DMS153 treated with DMSO at 0.1 percent for 48 hours (cell line): Measurements from ENCODE around the gene NTRK2.

Experiments used
- DNase-seq: peaks from one replicate; lab custom pipeline; 2025; ENCODE audit not compliant: unreplicated experiment; lab: John Stamatoyannopoulos, UW

Gene NTRK2

DNA sequence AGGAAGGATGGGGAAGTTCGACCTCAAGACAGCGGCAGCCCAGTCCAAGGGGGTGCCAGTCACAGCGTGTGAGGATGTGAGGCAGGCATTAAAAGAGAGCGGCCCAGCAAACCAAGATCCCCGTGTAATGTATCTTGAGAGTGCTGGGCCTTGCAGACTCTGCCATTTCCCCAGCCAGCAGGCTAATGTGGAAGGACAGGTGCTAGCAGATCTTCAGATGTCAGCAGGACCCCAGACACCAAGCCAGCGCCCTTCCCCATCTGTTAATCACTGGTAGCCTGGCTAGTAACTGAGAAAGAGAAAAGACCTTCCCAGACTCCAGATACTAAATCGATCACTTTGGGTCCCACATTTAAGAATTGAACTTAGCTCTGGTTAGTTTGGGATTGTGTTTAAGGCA, 62.2 kb downstream of the NTRK2 start:
- DNase-seq, result no peak

- DNase-seq, result no peak
These were observed 66.6 kb downstream of the NTRK2 start for GRCh38 chr9:84736081-84736480.

GRCh38 chr9:84736536-84736935, 67.0 kb downstream of the NTRK2 start:
- no peak for DNase-seq

- no peak for DNase-seq
These were observed 68.8 kb downstream of the NTRK2 start for GRCh38 chr9:84738353-84738752.

DNA sequence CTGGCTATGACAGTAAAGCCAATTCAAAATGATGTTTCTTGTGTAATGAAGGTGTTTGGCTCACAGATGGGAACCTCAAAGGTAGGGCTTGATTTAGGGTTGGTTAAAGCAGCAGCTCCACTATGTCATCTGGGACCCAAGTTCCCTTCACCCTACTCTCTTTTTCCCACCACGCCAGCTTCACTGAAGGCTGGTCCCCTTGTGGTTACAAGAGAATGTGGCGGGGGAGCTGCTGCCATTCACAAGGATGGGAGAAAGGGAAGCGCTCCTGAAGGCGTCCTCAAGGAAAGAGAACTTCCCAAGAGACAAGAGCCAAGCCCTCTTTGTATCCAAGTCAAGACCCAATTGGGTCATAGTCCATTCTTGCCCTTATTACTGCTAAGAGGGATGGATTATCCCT, 72.7 kb downstream of the NTRK2 start:
- no peak for DNase-seq

GRCh38 chr9:84744195-84744594, 74.7 kb downstream of the NTRK2 start:
- no peak for DNase-seq

DNA sequence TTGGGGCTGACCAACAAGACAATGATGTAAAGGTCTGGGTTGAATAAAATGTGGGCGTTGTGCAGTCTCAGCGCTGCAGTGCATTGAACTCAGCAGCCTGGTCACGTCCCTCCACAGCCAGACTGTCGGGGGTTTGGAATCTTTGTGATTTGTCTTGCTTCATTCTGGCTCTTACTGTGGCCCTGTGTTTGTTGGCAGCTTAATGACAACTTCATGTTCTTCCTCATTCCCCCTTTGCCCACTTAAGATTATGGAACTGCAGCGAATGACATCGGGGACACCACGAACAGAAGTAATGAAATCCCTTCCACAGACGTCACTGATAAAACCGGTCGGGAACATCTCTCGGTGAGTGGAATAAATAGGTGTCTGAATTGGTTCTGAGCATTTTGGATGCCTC, 75.2 kb downstream of the NTRK2 start:
- DNase-seq, result no peak

DNA sequence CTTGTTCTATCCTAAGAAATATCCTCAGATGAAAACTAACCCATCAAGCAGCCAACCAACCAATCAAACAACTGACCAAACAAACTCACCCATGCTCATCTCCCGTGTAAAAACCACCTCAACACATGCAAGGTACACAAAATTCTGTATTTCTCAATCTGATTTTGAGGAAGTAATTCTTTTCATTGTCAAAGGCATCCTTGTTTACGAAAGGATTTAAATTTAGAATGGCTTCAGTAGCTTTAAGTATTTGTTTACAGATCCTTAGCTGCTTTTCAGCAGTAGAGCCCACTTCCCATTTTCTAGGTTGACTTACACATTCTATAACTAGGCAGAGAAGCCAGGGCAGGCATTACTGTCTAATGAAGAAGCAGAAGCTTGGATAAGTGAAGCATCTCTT, 78.6 kb downstream of the NTRK2 start:
- DNase-seq, result no peak

DNA sequence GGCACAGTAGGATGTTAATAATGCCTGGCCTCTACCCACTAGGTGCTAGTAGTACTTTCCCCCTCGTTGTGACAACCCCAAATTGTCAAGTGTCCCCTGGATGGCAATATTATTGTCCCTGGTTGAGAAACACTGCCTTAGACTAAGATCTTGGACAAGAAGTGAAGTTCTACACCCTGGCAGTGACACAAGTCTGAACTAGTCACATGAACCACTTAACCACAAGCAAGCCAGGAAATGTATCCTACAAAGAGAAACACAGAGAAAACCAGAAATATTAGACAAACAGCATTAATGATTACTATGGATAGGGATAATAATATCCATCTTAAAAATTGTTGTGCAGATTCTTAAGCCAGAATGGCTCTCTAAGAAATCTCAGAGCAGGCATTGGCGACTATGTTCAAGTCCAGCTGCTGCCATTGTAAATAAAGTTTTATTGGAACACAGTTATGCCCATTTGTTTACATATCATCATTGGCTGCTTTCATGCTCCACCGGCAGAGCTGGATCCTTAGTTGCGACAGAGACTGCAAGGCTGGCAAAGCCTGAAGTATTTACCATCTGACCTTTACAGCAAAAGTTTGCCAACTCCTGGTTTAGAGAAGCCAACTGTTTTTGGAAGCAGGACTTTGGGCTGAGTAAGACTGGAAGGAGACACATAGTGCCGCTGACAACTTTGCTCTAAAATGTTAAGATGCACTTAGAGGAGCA, 80.8 kb downstream of the NTRK2 start:
- no peak for DNase-seq

- no peak for DNase-seq
These were observed 82.4 kb downstream of the NTRK2 start for GRCh38 chr9:84751921-84752320.

GRCh38 chr9:84754461-84754860, 84.9 kb downstream of the NTRK2 start:
- no peak for DNase-seq

DNA sequence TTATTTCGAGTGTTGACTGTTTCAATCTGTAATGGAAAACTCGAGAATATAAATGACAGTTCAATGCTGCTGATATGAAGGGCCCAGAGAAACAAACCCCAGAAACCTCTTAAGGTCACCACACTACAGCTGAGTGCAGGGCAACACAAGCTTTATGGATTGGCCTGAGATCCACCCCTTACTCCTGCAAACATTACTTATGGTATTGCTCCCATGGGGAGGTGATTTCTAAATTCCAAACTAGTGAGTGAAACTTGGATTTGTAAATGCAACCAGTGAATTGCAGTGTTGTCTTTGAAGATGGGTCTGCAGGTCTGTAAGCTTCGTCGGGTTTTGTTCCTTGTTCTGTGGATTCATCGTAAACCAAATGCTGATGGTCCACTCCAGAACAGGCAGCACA, 85.4 kb downstream of the NTRK2 start:
- no peak for DNase-seq

- no peak for DNase-seq
These were observed 85.9 kb downstream of the NTRK2 start for GRCh38 chr9:84755380-84755779.

GRCh38 chr9:84756171-84756570, 86.6 kb downstream of the NTRK2 start:
- DNase-seq, result no peak

- DNase-seq, result no peak
These were observed 87.2 kb downstream of the NTRK2 start for GRCh38 chr9:84756731-84757130.

DNA sequence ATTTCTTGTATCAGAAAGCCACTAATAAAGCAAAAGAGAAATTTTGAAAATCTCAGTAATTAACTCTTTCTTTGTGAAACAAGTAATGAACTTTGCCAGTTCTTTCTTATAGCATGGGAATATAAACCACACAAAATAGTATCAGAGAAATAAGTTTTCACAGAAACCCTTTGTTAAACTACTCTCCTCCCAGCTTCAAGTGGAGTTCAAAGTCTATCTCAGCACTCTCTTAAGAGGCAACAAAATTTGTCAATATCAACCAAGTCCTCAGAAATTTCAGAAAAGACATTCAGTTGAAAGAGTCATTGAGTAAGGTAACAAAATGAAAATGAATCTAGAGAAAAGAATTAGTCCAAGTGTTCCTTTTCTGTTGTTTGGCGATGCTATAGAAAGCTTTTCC, 89.3 kb downstream of the NTRK2 start:
- no peak for DNase-seq

- DNase-seq, result no peak
These were observed 89.8 kb downstream of the NTRK2 start for GRCh38 chr9:84759300-84759750.

DNA sequence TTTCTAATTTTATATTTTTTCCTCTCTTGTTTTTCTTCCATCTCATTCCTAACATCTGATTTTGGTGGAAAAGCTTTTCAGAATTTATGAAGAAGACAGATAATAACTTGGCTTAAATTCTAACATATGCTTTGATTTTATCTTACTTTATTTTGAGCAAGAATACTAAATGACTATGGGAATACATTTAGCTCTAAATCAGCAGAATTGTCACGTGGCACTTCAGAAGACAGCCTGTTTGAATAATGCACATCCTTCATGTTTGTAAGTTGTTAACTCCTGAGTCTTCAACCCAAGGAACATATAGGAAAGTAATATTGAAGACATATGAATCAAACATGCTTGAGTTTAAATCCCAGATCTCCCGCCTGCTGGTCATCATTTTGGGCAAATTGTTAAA, 90.3 kb downstream of the NTRK2 start:
- DNase-seq, result no peak

GRCh38 chr9:84761137-84761808, 91.7 kb downstream of the NTRK2 start:
- no peak for DNase-seq

DNA sequence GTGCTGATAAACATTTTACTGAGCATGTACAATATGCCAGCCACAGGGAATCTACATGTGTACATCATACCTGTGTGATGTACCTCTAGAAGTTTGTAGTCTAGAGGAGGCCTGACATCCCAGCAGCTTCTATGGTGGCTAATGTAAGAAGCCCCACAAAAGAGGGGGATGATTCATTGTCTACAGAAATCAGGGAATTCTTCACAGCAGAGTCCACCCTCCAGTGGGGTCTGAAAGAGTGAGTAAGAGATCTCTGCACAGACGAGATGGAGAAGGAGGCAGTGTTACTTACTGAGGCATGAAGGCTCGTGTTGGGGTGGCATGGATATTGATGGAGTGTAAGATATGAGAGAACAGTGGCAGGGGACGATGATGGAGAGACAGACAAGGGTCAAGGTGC, 103.0 kb downstream of the NTRK2 start:
- DNase-seq, result no peak

DNA sequence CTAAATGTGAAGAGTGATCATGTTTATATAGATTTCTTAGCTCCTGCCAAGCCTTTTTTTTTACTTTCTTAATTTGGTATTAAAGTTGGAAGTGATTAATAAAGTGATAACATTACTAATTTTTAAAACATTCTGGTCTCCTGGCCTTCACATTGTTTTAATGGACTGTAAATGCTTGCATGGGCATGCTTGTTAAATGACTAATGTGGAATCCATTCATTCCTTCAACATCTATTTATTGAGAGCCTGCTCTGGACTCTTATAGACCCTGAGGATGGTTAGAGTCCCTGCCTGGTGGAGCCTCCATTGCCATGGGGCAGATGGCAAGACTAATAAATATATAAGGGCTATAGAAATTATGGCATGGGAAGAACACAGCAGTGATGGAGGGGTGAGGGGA, 103.5 kb downstream of the NTRK2 start:
- DNase-seq, result no peak

- DNase-seq, result no peak
These were observed 105.6 kb downstream of the NTRK2 start for GRCh38 chr9:84775056-84775643.
